GM23248 (cell line): ENCODE measurements around the gene ZNF222.

Experiments used
- EZH2 ChIP-seq: fragments of 200-600 bp; sonication (generic); IDR thresholded peaks from 2 replicates; pipeline ENCODE4 v1.6.1; 2018; ENCODE audit warnings: antibody characterized with exemption, mild to moderate bottlenecking; ENCODE audit not compliant: insufficient read depth, poor library complexity, severe bottlenecking
- EZH2phosphoT487 ChIP-seq: fragments of 200-600 bp; sonication (generic); IDR thresholded peaks from 2 replicates; pipeline ENCODE4 v1.6.1; 2018; ENCODE audit warnings: antibody characterized with exemption, moderate library complexity, mild to moderate bottlenecking, low read depth; ENCODE audit not compliant: insufficient read depth

GRCh38 chr19:44051650-44052402, 26.6 kb downstream of the ZNF222 start, which contains the start of gene ZNF223:
- TF ChIP-seq EZH2 (no peak), EZH2phosphoT487 (no peak)
